GM12865 (cell line): Measurements from ENCODE around the gene FUT6.

Experiments used
- DNase-seq: peaks from one replicate; pipeline ENCODE4 v3.0.0; 2010; ENCODE audit warnings: low read depth
- H3K4me3 ChIP-seq: 2 replicates; pipeline ENCODE4 v1.5.1; 2011; ENCODE audit warnings: mild to moderate bottlenecking, low read depth, low read length, control low read depth
- CTCF ChIP-seq: IDR thresholded peaks from 2 replicates; pipeline ENCODE4 v1.5.1; 2011; ENCODE audit warnings: low read length, control low read depth, low read depth, inconsistent platforms; ENCODE audit not compliant: insufficient read depth; ENCODE audit errors: missing control alignments

Gene FUT6

DNA sequence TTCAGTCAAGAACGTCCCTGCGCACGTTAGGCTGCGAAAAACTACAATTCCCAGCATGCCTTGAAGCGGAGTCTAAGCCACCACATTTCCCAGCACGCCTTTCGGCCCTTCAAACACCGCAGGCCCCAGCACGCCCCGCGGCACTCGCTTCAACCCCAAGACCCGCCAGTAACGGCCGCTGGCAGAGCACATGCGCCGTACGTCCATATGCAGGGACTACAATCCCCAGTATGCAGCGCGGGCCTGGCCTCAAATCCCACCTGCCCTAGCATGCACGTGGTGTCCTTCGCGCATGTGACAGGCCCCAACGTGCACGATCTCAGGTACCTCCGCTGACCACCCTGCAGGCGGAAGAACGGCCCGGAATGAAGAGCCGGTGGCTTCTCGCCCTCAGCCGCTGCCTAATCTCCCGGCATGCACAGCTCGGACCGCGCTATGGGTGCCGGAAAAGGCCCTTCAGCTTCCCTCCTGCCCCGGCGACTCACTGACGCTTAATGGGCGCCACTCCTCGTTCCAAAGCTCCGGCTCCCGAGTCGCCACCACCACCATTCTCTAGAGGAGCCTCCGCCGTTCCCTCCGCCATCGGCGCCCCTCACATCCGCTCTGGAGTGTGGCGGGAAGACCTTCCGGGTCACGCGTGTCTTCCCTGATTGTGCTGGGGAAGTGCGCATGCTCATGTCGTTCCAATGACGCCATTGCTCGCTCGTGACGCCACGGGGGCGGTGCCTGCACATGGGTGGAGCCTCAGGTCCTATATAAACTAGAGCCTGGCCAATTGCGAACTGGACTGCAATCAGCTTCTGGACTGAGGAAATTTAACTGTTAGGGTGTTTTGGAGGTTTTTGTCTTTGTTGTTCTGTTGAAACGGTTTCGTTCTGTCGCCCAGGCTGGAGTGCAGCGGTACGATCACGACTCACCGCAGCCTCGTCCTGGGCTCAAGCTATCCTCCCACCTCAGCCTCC, 48.7 kb downstream of the FUT6 start, which contains the start of gene DUS3L:
TSS of gene DUS3L (minus strand) at position 605 of the 962 bp plus-strand sequence. CDS start at position 583, 22 bp downstream.
- no peak for TF ChIP-seq CTCF
- peak; percentile 100 for DNase-seq
- peak within 1 kb of the TSS; percentile 74 for H3K4me3 ChIP-seq

DNA sequence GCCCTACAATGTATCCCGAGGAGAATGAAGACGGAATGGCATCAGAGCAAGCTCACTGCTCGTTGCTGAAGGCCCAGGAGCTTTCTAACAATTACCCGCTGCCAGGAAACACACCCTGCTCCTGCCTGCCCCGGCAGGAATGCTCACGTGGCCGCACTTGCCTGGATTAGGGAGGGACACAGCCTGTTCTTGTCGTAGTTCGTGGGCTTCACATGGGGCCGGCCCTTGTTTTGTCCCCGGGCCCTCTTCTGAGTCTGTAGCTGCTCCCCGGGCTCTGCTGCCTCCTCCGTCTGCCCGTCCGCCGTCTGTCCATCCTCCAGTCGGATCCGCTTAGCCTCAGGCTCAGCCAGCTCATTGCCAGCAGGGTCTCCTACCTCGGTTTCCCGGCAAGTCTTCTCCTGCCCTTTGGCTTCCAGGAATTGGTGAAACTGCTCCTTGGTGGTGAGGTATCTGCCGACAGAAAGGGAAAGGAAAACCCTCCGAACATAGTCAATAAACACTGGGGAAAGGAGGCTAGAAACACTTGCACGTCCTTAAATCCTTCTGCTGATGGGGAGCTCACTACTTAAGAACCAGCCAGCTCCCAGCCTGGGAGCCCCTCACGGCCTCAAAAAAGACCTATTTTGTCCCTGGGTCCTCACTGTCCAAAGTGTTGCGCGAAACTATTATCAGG, 49.5 kb downstream of the FUT6 start:
- TF ChIP-seq CTCF, result no peak
- H3K4me3 ChIP-seq, result peak overlapping the region; percentile 61
- no peak for DNase-seq

GRCh38 chr19:5789351-5789761, 50.1 kb downstream of the FUT6 start:
- TF ChIP-seq CTCF, result no peak
- DNase-seq, result no peak
- no peak overlapping the region for H3K4me3 ChIP-seq

DNA sequence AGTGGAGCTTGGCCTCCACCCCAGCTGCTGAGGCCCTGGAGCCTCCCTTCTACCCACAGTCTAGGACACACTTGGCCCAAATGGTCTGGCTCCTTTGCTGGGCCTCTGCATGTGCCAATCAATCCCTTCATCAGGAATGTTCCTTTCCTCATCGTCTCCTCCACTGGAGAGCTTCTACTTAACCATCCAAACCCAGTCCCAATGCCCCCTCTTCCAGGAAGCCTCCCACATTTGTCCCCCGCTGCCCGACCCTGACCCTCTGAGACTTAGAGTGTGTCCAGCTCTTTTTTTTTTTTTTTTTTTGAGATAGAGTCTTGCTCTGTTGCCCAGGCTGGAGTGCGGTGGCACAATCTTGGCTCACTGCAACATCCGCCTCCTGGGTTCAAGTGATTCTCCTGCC, 51.1 kb downstream of the FUT6 start:
- no peak for DNase-seq
- no peak for TF ChIP-seq CTCF
- no peak overlapping the region for H3K4me3 ChIP-seq

DNA sequence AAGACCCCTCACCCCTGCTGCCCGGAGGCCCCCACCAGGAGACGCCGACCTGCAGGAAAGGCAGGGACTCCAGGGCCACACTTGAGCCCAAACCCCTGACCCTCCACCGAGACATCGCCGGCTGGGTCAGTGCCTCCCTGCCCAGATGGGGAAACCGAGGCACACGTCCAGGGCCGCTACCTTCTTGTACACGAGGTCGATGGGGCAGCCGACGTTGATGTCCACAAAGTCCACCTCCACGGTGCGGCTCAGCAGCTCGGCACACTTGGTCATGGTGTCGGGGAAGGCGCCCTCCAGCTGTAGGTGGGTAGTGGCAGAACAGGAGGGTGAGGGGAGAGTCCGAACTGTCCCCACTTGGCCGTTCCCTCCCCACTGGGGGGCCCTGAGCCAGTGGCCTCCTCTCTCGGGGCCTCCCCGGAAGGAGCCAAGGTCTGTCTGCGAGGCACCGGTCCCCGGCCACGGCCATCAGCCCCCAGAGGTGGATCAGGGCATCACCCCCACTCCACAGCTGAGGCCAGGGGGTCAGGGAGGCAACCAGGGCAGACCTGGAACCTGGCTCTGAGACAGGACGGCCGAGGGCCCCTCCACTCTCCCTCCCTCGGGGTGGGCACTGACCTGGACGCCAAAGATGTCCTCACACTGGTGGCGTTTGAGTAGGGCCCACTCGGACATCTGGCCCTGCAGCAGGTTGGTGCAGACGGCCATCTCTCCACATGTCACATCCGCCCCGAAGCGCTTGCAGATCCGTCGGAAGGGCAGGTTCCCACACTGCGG, 51.9 kb downstream of the FUT6 start:
- DNase-seq, result no peak
- no peak overlapping the region for H3K4me3 ChIP-seq
- TF ChIP-seq CTCF, result no peak

DNA sequence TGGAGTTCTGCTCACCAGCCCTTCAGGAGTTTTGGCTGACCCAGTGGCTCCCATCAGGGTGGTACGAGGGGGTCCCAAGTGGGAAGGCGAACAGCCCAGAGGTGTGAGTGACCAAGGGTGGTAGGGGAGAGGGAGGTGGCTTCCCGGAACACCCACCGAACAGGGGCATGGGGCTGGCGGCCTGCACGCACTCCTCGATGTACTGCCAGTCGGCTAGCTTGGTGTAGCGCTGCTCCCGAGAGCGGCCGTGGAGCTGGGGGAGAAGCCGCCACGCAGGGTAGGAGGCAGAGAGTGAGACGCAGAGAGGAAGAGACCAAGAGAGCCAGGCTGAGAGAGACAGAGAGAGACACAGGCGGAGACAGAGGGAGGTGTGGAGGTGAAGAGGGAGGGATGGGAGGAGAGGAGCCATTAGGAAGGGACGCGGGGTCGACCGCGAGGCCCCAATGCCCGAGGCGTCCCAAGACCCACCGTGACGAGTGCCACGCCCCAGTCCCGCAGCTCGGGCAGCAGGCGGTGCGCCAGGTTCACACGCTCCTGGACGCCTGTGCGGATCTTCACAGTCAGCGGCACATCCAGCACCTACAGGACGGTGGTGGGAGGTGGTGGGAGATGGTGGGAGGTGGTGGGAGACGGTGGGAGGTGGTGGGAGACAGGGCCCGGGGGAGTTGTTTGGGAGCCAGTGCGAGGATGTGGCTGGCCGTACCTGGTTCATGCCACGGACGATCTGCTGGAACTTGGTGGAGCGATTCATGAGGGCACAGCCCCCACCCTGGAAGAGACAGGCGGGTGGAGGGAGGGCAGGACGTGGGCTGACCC, 52.7 kb downstream of the FUT6 start:
- no peak for TF ChIP-seq CTCF
- DNase-seq, result no peak

More for the DNA sequence above, 52.7 kb downstream of the FUT6 start:
- H3K4me3 ChIP-seq, result no peak overlapping the region
